SK-N-SH treated with all-trans-retinoic acid at 6 μM for 48 hours (cell line): ENCODE measurements around the gene SERGEF.

ENCODE experiments used
- BACH2 ChIP-seq: fragments of 250-450 bp; sonication (Bioruptor Pico); IDR thresholded peaks from 2 replicates; pipeline ENCODE4 v1.9.0; 2021; ENCODE audit warnings: mild to moderate bottlenecking, borderline replicate concordance
- POU6F1 ChIP-seq: fragments of 250-450 bp; sonication (Bioruptor Pico); IDR thresholded peaks from 2 replicates; pipeline ENCODE4 v1.8.0; 2021; ENCODE audit warnings: low read depth, mild to moderate bottlenecking, moderate library complexity, borderline replicate concordance
- SNAI2 ChIP-seq: fragments of 250-450 bp; sonication (Bioruptor Pico); IDR thresholded peaks from 2 replicates; pipeline ENCODE4 v1.5.0; 2020; ENCODE audit warnings: mild to moderate bottlenecking, moderate library complexity
- ZFP3 ChIP-seq: fragments of 250-450 bp; sonication (Bioruptor Pico); IDR thresholded peaks from 2 replicates; pipeline ENCODE4 v1.5.0; 2020; ENCODE audit warnings: mild to moderate bottlenecking, moderate library complexity
- ZFP30 ChIP-seq: fragments of 450-650 bp; formaldehyde crosslinking; IDR thresholded peaks from 2 replicates; pipeline ENCODE4 v1.5.0; 2022; ENCODE audit warnings: mild to moderate bottlenecking, moderate library complexity
- ZNF70 ChIP-seq: fragments of 450-650 bp; formaldehyde crosslinking; IDR thresholded peaks from 2 replicates; pipeline ENCODE4 v1.5.0; 2020; ENCODE audit warnings: mild to moderate bottlenecking, moderate library complexity
- ZNF8 ChIP-seq: fragments of 450-650 bp; formaldehyde crosslinking; IDR thresholded peaks from 2 replicates; pipeline ENCODE4 v1.5.0; 2020; ENCODE audit warnings: mild to moderate bottlenecking, moderate library complexity

GRCh38 chr11:17930544-17931125 lies 82.2 kb downstream of the SERGEF start:
- TF ChIP-seq ZFP30 (CRISPR knock-in tag) (no peak), POU6F1 (CRISPR knock-in tag) (no peak), BACH2 (CRISPR knock-in tag) (no peak), SNAI2 (CRISPR knock-in tag) (no peak), ZFP3 (no peak), ZNF8 (CRISPR knock-in tag) (no peak), ZNF70 (no peak)
